ENCODE data around the gene TMCC3.
"Not testable (repeated sequence)": the region's sequence is repeated elsewhere in the genome, so short reads cannot be mapped to it uniquely, and the experiment has no call there.

TMCC3 gene

GRCh38 chr12:94614288-94614721, 36.1 kb downstream of the TMCC3 start:
- H3K4me3 Mint-ChIP-seq = no peak overlapping the region
- no peak for DNase-seq
- no peak for ATAC-seq
- H3K36me3 Mint-ChIP-seq (ENCODE audit: low read depth) = no peaks in the 10 kb centered on the region
- H3K9me3 Mint-ChIP-seq = no peaks in the 10 kb centered on the region
- no peak overlapping the region for H3K27ac Mint-ChIP-seq
- H3K4me1 Mint-ChIP-seq = peaks cover 6% of the 10 kb centered on the region
- no peaks in the 10 kb centered on the region for H3K27me3 Mint-ChIP-seq

DNA sequence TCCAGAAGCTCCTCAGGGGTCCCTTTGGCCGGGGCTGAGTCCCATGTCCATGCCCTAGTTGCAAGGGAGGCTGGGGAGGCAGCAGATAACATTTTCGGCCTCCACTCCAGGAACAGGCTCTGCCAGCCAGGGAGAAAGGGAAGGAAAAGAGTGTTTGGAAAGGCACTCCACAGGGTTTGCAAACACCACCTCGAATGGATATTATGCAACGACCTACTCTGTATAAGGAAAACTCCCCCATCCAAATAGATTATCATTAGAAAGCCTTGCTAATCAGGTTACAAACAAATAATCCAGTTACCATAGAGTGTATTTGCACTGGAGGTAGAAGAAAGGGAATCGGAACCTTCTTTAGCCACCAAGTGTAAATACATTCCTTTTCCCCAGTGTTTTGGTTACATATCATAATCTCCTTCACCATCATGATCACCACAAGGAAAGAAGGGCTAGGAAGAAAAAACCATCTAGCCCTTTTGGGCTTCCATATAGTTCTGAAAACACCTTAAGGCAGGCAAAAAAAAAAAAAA, 40.4 kb downstream of the TMCC3 start:
- H3K36me3 Mint-ChIP-seq (ENCODE audit: low read depth) = no peaks in the 10 kb centered on the region
- H3K9me3 Mint-ChIP-seq = peaks cover 4% of the 10 kb centered on the region
- H3K27ac Mint-ChIP-seq = no peak overlapping the region
- H3K4me1 Mint-ChIP-seq = no peaks in the 10 kb centered on the region
- H3K4me3 Mint-ChIP-seq = no peak overlapping the region
- ATAC-seq (no peak), DNase-seq (no peak)
- peaks cover 5% of the 10 kb centered on the region for H3K27me3 Mint-ChIP-seq

DNA sequence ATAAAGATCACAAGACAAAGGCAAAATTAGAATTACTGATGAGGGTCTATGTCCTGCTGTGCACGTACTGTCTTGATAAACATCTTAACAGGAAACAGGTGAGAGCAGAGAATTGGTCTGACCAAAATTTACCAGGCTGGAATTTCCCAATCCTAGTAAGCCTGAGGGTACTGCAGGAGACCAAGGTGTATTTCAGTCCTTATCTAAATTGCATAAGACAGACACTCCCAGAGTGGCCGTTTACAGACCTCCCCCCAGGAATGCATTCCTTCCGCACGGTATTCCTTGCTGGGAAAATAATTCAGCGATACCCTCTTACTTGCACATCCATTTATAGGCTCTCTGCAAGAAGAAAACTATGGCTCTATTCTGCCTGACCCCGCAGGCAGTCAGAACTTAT, 43.5 kb downstream of the TMCC3 start:
- H3K4me3 Mint-ChIP-seq; H3K27me3 Mint-ChIP-seq; ATAC-seq; H3K9me3 Mint-ChIP-seq; H3K27ac Mint-ChIP-seq; H3K4me1 Mint-ChIP-seq; DNase-seq; H3K36me3 Mint-ChIP-seq (ENCODE audit: low read depth): not testable (repeated sequence)

DNA sequence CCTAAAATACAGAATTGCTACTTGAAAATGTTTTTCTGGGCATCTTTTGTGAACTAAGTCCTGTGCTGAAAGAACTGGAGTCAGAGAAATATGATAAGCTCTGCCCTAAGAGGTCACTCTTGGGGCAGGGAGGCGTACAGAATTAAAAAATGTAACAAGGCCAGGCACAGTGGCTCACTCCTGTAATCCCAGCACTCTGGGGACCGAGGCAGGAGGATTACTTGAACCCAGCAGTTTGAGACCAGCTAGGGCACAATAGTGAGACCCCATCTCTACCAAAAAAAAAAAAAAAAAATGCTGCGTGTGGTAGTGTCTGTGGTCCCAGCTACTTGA, 46.0 kb downstream of the TMCC3 start:
- no peak for ATAC-seq
- no peak overlapping the region for H3K27ac Mint-ChIP-seq
- H3K4me1 Mint-ChIP-seq = no peaks in the 10 kb centered on the region
- no peaks in the 10 kb centered on the region for H3K36me3 Mint-ChIP-seq (ENCODE audit: low read depth)
- peaks cover 4% of the 10 kb centered on the region for H3K9me3 Mint-ChIP-seq
- no peak for DNase-seq
- H3K4me3 Mint-ChIP-seq = no peak overlapping the region
- peaks cover 10% of the 10 kb centered on the region for H3K27me3 Mint-ChIP-seq

DNA sequence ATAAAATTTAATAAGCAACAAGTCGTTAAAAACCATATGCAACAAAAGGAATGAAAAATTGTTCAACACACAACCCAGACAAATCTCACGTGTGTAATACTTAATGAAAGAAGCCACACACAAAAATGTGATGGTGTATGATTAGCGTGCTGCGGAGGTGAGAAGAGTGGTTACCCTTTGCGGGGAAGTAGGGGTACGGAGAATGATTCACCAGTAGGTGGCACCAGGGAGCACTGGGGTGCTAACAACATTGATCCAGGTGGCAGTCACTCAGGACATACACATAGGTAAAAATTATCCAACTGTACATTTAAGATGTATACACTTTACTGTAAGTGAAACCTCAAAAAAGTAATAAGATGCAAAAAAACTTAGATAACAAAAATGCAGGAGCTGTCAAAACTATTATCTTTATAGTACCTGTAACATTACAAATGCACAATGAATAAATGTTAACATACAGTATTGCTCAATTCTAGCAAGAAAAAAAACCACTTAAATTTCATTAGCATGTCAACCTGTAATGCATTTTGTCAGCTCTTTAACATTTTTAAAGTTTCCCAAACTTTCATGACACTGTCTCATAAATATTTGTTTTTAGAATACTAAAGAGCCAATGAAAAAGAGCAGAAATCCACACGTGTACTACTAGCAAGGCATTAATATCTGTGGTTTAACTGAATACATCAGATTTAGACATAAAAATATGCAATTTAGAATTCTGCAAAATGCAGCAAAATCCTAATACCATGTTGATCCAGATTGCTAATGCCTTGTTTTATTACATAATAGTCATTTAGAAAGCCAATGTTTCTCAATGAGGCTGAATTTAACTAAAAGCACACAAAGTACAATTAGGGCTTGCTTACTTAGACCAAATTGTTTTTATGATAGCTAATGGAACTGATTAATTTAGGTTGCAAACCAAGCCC, 46.7 kb downstream of the TMCC3 start:
- H3K4me3 Mint-ChIP-seq = no peak overlapping the region
- H3K4me1 Mint-ChIP-seq = no peaks in the 10 kb centered on the region
- ATAC-seq = no peak
- no peak overlapping the region for H3K27ac Mint-ChIP-seq
- peaks cover 4% of the 10 kb centered on the region for H3K9me3 Mint-ChIP-seq
- peaks cover 9% of the 10 kb centered on the region for H3K27me3 Mint-ChIP-seq
- DNase-seq = peak; percentile 67
- no peaks in the 10 kb centered on the region for H3K36me3 Mint-ChIP-seq (ENCODE audit: low read depth)

DNA sequence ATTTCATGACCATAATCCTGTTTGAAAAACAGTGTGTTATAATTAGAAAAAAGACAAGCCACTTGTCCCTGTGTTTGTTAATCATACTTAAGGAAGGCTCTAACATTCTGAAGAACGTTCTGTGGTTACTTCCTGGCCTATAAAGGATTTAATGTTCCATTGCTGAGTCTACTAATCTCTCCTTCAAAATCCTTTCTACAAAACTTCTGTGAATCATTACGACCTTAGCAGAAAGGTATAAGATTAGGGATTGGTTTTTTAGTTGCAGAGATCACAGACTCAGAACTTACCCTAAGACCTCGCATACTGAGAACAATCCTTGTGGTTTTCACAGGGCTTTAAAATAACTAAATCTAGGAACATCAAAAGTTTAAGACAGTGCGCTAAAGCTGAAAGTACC, 48.3 kb downstream of the TMCC3 start:
- H3K4me3 Mint-ChIP-seq = no peak overlapping the region
- H3K4me1 Mint-ChIP-seq = no peaks in the 10 kb centered on the region
- H3K27ac Mint-ChIP-seq = no peak overlapping the region
- H3K27me3 Mint-ChIP-seq = peaks cover 8% of the 10 kb centered on the region
- DNase-seq (no peak), ATAC-seq (no peak)
- H3K36me3 Mint-ChIP-seq (ENCODE audit: low read depth) = no peaks in the 10 kb centered on the region
- H3K9me3 Mint-ChIP-seq = peaks cover 4% of the 10 kb centered on the region

DNA sequence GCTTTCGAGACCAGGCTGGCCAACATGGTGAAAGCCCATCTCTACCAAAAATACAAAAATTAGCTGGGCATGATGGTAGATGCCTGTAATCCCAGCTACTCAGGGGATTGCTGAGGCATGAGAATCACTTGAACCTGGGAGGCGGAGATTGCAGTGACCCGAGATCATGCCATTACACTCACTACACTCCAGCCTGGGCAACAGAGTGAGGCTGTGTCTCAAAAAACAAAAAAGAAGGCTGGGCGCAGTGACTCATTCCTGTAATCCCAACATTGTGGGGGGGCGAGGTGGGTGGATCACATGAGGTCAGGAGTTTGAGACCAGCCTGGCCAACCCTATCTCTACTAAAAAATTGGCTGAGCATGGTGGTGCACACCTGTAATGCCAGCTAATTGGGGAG, 49.0 kb downstream of the TMCC3 start:
- H3K4me1 Mint-ChIP-seq; DNase-seq; H3K4me3 Mint-ChIP-seq; ATAC-seq; H3K27ac Mint-ChIP-seq; H3K36me3 Mint-ChIP-seq (ENCODE audit: low read depth); H3K27me3 Mint-ChIP-seq; H3K9me3 Mint-ChIP-seq: not testable (repeated sequence)

- Mint-ChIP-seq H3K9me3 (no peaks in the 10 kb centered on the region), H3K4me1 (no peaks in the 10 kb centered on the region), H3K27ac (no peak overlapping the region), H3K4me3 (no peak overlapping the region), H3K36me3 (ENCODE audit: low read depth) (no peaks in the 10 kb centered on the region), H3K27me3 (peaks cover 8% of the 10 kb centered on the region)
- ATAC-seq (no peak), DNase-seq (no peak)
These were observed 51.2 kb downstream of the TMCC3 start for GRCh38 chr12:94599189-94599588.

- no peaks in the 10 kb centered on the region for H3K9me3 Mint-ChIP-seq
- no peak overlapping the region for H3K4me3 Mint-ChIP-seq
- no peak overlapping the region for H3K27ac Mint-ChIP-seq
- no peak for ATAC-seq
- H3K4me1 Mint-ChIP-seq = no peaks in the 10 kb centered on the region
- no peaks in the 10 kb centered on the region for H3K36me3 Mint-ChIP-seq (ENCODE audit: low read depth)
- no peak for DNase-seq
- peaks cover 6% of the 10 kb centered on the region for H3K27me3 Mint-ChIP-seq
These were observed 53.1 kb downstream of the TMCC3 start for GRCh38 chr12:94597268-94597667.

DNA sequence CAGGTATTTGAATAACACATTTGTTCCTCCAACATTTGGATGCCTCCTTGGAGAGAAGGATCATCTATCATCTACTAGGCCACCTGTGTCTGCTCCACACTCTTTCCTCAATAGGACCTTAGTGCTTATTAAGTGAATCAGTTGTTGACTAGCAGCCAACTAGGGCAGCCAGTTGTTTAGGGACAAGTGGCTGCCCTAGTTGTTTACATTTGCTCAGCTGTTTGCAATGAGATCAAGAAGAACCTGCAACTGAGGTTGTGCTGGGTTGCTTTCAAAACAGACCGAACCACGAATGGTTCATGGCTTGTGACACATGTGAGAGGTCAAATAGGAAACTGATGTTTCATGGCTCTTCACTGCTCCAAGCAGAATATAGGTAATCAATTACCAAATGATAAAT, 53.8 kb downstream of the TMCC3 start:
- Mint-ChIP-seq H3K4me1 (no peaks in the 10 kb centered on the region), H3K4me3 (no peak overlapping the region), H3K27me3 (peaks cover 6% of the 10 kb centered on the region), H3K27ac (no peak overlapping the region), H3K36me3 (ENCODE audit: low read depth) (no peaks in the 10 kb centered on the region), H3K9me3 (no peaks in the 10 kb centered on the region)
- DNase-seq = no peak
- no peak for ATAC-seq

GRCh38 chr12:94595152-94595551, 55.2 kb downstream of the TMCC3 start:
- Mint-ChIP-seq H3K27me3 (peaks cover 5% of the 10 kb centered on the region), H3K36me3 (ENCODE audit: low read depth) (no peaks in the 10 kb centered on the region), H3K9me3 (no peaks in the 10 kb centered on the region), H3K4me3 (no peak overlapping the region), H3K27ac (no peak overlapping the region), H3K4me1 (no peaks in the 10 kb centered on the region)
- DNase-seq = no peak
- ATAC-seq = no peak

- Mint-ChIP-seq H3K27me3 (peaks cover 3% of the 10 kb centered on the region), H3K36me3 (ENCODE audit: low read depth) (no peaks in the 10 kb centered on the region), H3K4me1 (no peaks in the 10 kb centered on the region), H3K4me3 (no peak overlapping the region), H3K9me3 (no peaks in the 10 kb centered on the region), H3K27ac (no peak overlapping the region)
- DNase-seq (no peak), ATAC-seq (no peak)
These were observed 55.9 kb downstream of the TMCC3 start for GRCh38 chr12:94594443-94594825.

- Mint-ChIP-seq H3K36me3 (ENCODE audit: low read depth) (no peaks in the 10 kb centered on the region), H3K27me3 (peaks cover 3% of the 10 kb centered on the region), H3K27ac (no peak overlapping the region), H3K4me3 (no peak overlapping the region), H3K4me1 (no peaks in the 10 kb centered on the region), H3K9me3 (no peaks in the 10 kb centered on the region)
- DNase-seq (no peak), ATAC-seq (no peak)
These were observed 56.4 kb downstream of the TMCC3 start for GRCh38 chr12:94593822-94594442.

DNA sequence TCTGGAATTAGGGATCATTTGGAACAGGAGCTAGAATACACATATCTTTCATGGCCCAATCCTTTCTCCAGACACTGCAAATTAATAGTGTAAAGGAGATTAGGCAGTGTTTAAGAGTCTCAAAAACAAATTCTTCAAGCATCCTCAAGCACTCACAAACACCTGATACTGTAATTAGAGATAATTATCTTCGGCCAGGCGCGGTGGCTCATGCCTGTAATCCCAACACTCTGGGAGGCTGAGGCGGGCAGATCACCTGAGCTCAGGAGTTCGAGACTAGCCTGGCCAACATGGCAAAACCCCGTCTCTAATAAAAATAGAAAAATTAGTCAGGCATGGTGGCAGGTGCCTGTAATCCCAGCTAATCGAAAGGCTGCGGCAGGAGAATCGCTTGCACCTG, 57.6 kb downstream of the TMCC3 start:
- not testable (repeated sequence) for H3K27me3 Mint-ChIP-seq; H3K9me3 Mint-ChIP-seq; H3K36me3 Mint-ChIP-seq (ENCODE audit: low read depth); DNase-seq; H3K4me1 Mint-ChIP-seq; H3K27ac Mint-ChIP-seq; ATAC-seq; H3K4me3 Mint-ChIP-seq

DNA sequence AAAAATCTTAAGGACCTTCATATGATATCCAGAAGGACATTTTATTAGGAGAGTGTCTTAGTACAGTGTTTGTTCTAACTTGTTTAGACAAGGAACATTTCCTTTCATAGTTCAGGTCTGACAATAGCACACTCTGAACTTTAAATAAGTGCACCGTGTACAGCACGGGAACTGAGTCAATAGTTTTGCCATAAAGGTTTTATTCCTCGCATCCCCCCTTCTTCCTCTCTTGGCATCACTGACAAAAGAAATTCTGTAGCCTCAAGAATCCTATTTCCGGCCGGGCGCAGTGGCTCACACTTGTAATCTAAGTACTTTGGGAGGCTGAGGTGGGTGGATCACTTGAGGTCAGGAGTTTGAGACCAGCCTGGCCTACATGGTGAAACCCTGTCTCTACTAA, 58.3 kb downstream of the TMCC3 start:
- no peaks in the 10 kb centered on the region for H3K9me3 Mint-ChIP-seq
- no peak overlapping the region for H3K27ac Mint-ChIP-seq
- no peaks in the 10 kb centered on the region for H3K36me3 Mint-ChIP-seq (ENCODE audit: low read depth)
- no peak for DNase-seq
- no peak overlapping the region for H3K4me3 Mint-ChIP-seq
- ATAC-seq = no peak
- H3K4me1 Mint-ChIP-seq = no peaks in the 10 kb centered on the region
- no peaks in the 10 kb centered on the region for H3K27me3 Mint-ChIP-seq

Measured in activated naive CD8-positive, alpha-beta T cell treated with anti-CD3 and anti-CD28 coated beads, Interleukin-2, amount 50 U/mL, for 24 hours (primary cell).